ENCODE measurements around the gene SSX2IP.

DNA sequence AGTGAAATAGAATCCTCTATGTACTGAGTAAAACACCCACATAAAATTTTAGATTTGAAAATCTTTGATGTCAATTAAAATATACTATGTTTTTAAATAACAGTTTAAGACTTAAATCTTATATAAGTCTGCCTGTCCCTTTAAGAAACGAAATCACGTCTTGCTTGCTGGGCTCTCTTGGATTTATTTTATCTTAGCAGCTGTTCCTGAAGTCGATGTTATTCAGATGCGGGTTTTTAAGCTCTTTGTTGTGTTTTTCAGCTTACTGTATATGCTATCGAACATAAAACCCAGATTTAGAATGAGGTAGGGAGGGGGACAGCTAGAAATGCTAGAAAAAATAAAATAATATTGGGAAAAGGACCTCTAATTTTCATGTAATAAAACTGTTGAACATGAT is 11.1 kb upstream of the SSX2IP start:
- TF ChIP-seq, protein P1, sequence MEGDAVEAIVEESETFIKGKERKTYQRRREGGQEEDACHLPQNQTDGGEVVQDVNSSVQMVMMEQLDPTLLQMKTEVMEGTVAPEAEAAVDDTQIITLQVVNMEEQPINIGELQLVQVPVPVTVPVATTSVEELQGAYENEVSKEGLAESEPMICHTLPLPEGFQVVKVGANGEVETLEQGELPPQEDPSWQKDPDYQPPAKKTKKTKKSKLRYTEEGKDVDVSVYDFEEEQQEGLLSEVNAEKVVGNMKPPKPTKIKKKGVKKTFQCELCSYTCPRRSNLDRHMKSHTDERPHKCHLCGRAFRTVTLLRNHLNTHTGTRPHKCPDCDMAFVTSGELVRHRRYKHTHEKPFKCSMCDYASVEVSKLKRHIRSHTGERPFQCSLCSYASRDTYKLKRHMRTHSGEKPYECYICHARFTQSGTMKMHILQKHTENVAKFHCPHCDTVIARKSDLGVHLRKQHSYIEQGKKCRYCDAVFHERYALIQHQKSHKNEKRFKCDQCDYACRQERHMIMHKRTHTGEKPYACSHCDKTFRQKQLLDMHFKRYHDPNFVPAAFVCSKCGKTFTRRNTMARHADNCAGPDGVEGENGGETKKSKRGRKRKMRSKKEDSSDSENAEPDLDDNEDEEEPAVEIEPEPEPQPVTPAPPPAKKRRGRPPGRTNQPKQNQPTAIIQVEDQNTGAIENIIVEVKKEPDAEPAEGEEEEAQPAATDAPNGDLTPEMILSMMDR (tag by site-specific recombination; IDR thresholded peaks at IDR 0.05), result no peak
- TF ChIP-seq ZNF423 (tag by site-specific recombination; IDR thresholded peaks at IDR 0.05) (no peak), ZNF560 (tag by site-specific recombination; IDR thresholded peaks at IDR 0.05; ENCODE audit: borderline replicate concordance) (no peak), ZNF629 (tag by site-specific recombination; IDR thresholded peaks at IDR 0.05) (no peak), REPIN1 (tag by site-specific recombination; IDR thresholded peaks at IDR 0.05; ENCODE audit: low read depth) (no peak), ZFP69B (tag by site-specific recombination; IDR thresholded peaks at IDR 0.05) (no peak), KLF16 (tag by site-specific recombination; IDR thresholded peaks at IDR 0.05) (no peak), TCF7L2 (IDR thresholded peaks at IDR 0.05; ENCODE audit: borderline replicate concordance, low read depth, low read length) (no peak), ZNF2 (tag by site-specific recombination; IDR thresholded peaks at IDR 0.05) (no peak), ZBTB17 (tag by site-specific recombination; IDR thresholded peaks at IDR 0.05) (no peak)
- TF ChIP-seq, protein P2, sequence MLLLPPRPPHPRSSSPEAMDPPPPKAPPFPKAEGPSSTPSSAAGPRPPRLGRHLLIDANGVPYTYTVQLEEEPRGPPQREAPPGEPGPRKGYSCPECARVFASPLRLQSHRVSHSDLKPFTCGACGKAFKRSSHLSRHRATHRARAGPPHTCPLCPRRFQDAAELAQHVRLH (tag by site-specific recombination; IDR thresholded peaks at IDR 0.05), result no peak
- TF ChIP-seq, protein P3, sequence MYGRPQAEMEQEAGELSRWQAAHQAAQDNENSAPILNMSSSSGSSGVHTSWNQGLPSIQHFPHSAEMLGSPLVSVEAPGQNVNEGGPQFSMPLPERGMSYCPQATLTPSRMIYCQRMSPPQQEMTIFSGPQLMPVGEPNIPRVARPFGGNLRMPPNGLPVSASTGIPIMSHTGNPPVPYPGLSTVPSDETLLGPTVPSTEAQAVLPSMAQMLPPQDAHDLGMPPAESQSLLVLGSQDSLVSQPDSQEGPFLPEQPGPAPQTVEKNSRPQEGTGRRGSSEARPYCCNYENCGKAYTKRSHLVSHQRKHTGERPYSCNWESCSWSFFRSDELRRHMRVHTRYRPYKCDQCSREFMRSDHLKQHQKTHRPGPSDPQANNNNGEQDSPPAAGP (tag by site-specific recombination; IDR thresholded peaks at IDR 0.05), result no peak
